OCI-LY7 (cell line): ENCODE measurements around the gene PRR14L. TPM values are rescaled to one million over a fixed set of nuclear protein-coding genes. Genes with fewer than 3 reads are reported as not detected.

ENCODE experiments used
- BruUV-seq: library from RNA; stranded (reverse); fragments of 400-500 nt; replicated peaks from 2 replicates; lab custom pipeline; 2021; lab: Mats Ljungman, UMichigan
- CTCF ChIA-PET: fragments of 300-600 bp; sonication (Branson Sonifier 250); formaldehyde crosslinking; loops from one replicate; lab custom pipeline; 2022; ENCODE audit warnings: antibody characterized with exemption; ENCODE audit not compliant: unreplicated experiment; lab: Charles Lee
- POLR2A ChIA-PET: fragments of 300-600 bp; sonication (Branson Sonifier 250); formaldehyde crosslinking; loops from one replicate; lab custom pipeline; 2022; ENCODE audit warnings: antibody characterized with exemption; lab: Charles Lee
- DNase-seq: peaks from one replicate; pipeline ENCODE4 v3.0.0-alpha.2; 2015; ENCODE audit warnings: low spot score
- H2AFZ ChIP-seq: fragments of 200-600 bp; sonication (generic), shearing (Covaris generic); 2 replicates; pipeline ENCODE4 v1.6.1; 2014; ENCODE audit warnings: mild to moderate bottlenecking, antibody characterized with exemption, low read length, moderate library complexity
- H3K27ac ChIP-seq: fragments of 200-600 bp; sonication (generic); 2 replicates; pipeline ENCODE4 v1.5.1; 2014; ENCODE audit warnings: mixed run types, low read depth, mild to moderate bottlenecking, moderate library complexity, low read length, inconsistent platforms; ENCODE audit not compliant: poor library complexity, severe bottlenecking
- H3K36me3 ChIP-seq: fragments of 200-600 bp; sonication (generic); 2 replicates; pipeline ENCODE4 v1.6.1; 2014; ENCODE audit warnings: mild to moderate bottlenecking, antibody characterized with exemption, low read length, moderate library complexity, mixed read lengths; ENCODE audit not compliant: insufficient read depth
- H3K4me1 ChIP-seq: fragments of 200-600 bp; sonication (generic); 2 replicates; pipeline ENCODE4 v1.5.1; 2014; ENCODE audit warnings: mild to moderate bottlenecking, low read length; ENCODE audit not compliant: insufficient read depth, poor library complexity, severe bottlenecking
- H3K4me2 ChIP-seq: fragments of 200-600 bp; sonication (generic); 2 replicates; pipeline ENCODE4 v1.6.1; 2014; ENCODE audit warnings: mild to moderate bottlenecking, low read length
- H3K4me3 ChIP-seq: fragments of 200-600 bp; sonication (generic); 2 replicates; pipeline ENCODE4 v1.5.1; 2014; ENCODE audit warnings: mild to moderate bottlenecking, low read depth, low read length; ENCODE audit not compliant: poor library complexity, severe bottlenecking
- H3K79me2 ChIP-seq: fragments of 200-600 bp; sonication (generic); 2 replicates; pipeline ENCODE4 v1.6.1; 2016; ENCODE audit warnings: low read depth, mild to moderate bottlenecking, low read length, moderate library complexity, mixed read lengths; ENCODE audit not compliant: insufficient read depth
- H3K9me2 ChIP-seq: fragments of 200-600 bp; sonication (generic); 2 replicates; pipeline ENCODE4 v1.6.1; 2016; ENCODE audit warnings: mild to moderate bottlenecking, low read length, mixed read lengths; ENCODE audit not compliant: insufficient read depth
- H3K9me3 ChIP-seq: fragments of 200-600 bp; sonication (generic); 2 replicates; pipeline ENCODE4 v1.6.1; 2014; ENCODE audit warnings: mild to moderate bottlenecking, mixed run types, low read length, mixed read lengths
- H4K20me1 ChIP-seq: fragments of 200-600 bp; sonication (generic); 2 replicates; pipeline ENCODE4 v1.6.1; 2014; ENCODE audit warnings: mild to moderate bottlenecking, antibody characterized with exemption, low read length, moderate library complexity, mixed read lengths; ENCODE audit not compliant: insufficient read depth
- CTCF ChIP-seq: fragments of 200-600 bp; sonication (generic); conservative IDR thresholded peaks from 2 replicates; pipeline ENCODE4 v1.5.1; 2014; ENCODE audit warnings: mild to moderate bottlenecking, antibody characterized with exemption, low read length, moderate library complexity, mixed read lengths
- EZH2phosphoT487 ChIP-seq: fragments of 200-600 bp; sonication (generic); IDR thresholded peaks from 2 replicates; pipeline ENCODE4 v1.6.1; 2018; ENCODE audit warnings: low read depth, borderline replicate concordance, mild to moderate bottlenecking, mixed run types, antibody characterized with exemption, low read length, moderate library complexity, mixed read lengths
- intact Hi-C: fragments of 100-400 bp; cut with micrococcal nuclease; formaldehyde crosslinking; loops from one replicate; pipeline ENCODE4 v1.10.0; 2022; ENCODE audit not compliant: unreplicated experiment
- total RNA-seq, 2 experiments: library from RNA; depleted of rRNA in 1 of 2; stranded (reverse); fragments of >200 nt in 1 of 2; shearing (Covaris generic) in 1 of 2; gene quantifications; 2 replicates each; pipeline ENCODE4 v1.2.3, GENCODE V29; 2014 to 2022

Gene PRR14L
- total RNA-seq, 2 experiments from 2014 or later, result 21.9 to 51.1 TPM

DNA sequence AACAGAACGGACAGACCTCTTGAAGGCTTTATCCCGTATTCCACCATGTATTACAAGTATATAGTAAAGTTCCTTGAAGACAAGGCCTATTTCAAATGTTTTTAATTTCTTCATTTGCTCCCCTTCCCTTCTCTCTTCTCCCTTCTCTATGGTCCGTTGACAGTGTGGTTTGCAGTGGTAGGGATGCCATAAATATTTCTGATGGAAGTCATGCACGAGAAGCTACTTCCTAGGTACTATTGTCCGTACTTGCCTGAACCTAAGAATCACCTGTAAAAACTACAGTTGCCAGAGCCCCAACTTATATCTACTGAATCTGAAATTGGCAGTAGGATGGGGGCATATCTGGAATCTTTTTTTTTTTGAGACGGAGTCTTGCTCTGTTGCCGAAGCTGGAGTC lies 90.7 kb downstream of the PRR14L start:
- ChIA-PET POLR2A (no interaction called here), CTCF (no interaction called here)
- no peak overlapping the region for H2AFZ ChIP-seq
- intact Hi-C loops, result no loop called here
- H3K9me2 ChIP-seq, result no peaks in the 10 kb centered on the region
- H3K4me2 ChIP-seq, result no peak overlapping the region
- no TSS peak for BruUV-seq
- TF ChIP-seq CTCF, result no peak
- TF ChIP-seq EZH2phosphoT487, result no peak
- no peak overlapping the region for H3K27ac ChIP-seq
- peaks cover 23% of the 10 kb centered on the region for H3K4me1 ChIP-seq
- H3K79me2 ChIP-seq, result peaks cover 51% of the 10 kb centered on the region
- no peak overlapping the region for H3K4me3 ChIP-seq
- no peaks in the 10 kb centered on the region for H3K9me3 ChIP-seq
- no peak for DNase-seq
- H3K36me3 ChIP-seq, result no peaks in the 10 kb centered on the region; the same call in 1 of the 2 replicates
- peaks cover 1% of the 10 kb centered on the region; the same call in 1 of the 2 replicates for H4K20me1 ChIP-seq

DNA sequence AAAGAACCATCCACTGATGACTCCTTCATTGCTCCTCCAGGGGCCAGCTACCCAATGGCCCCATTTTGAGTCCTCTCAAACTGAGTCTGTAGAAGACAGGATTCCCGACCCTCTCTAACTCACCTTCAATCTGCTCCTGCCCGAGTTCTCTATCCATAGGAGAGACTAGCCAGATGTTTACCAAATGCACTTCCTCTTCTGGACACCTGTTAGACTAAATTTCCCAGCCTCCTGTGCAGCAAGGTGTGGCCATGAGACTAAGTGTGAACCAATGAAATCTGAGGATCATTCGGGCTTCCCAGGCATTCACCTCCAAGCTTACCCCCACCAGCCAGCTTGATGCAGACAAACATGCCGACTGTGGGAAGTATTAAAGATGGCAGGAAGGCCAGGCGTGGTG lies 95.5 kb downstream of the PRR14L start:
- no peak overlapping the region for H3K27ac ChIP-seq
- H3K36me3 ChIP-seq, result peaks cover 15% of the 10 kb centered on the region
- H3K4me2 ChIP-seq, result peak overlapping the region; percentile 31
- H3K79me2 ChIP-seq, result peaks cover 59% of the 10 kb centered on the region
- no peak for TF ChIP-seq CTCF
- TF ChIP-seq EZH2phosphoT487, result no peak
- no peaks in the 10 kb centered on the region for H3K9me3 ChIP-seq
- ChIA-PET CTCF (no interaction called here), POLR2A (interaction anchor here (0.8 to 1.4 kb wide), 3 partner anchors 8 to 96 kb away, joined by 3 to 5 read pairs (median 3); partner anchors contain the start of genes PISD and PRR14L)
- peaks cover 38% of the 10 kb centered on the region for H3K4me1 ChIP-seq
- H2AFZ ChIP-seq, result no peak overlapping the region
- H3K9me2 ChIP-seq, result no peaks in the 10 kb centered on the region
- BruUV-seq, result no TSS peak
- H3K4me3 ChIP-seq, result no peak overlapping the region
- intact Hi-C loops, result no loop called here
- no peak for DNase-seq
- H4K20me1 ChIP-seq, result peaks cover 6% of the 10 kb centered on the region; the same call in 1 of the 2 replicates

DNA sequence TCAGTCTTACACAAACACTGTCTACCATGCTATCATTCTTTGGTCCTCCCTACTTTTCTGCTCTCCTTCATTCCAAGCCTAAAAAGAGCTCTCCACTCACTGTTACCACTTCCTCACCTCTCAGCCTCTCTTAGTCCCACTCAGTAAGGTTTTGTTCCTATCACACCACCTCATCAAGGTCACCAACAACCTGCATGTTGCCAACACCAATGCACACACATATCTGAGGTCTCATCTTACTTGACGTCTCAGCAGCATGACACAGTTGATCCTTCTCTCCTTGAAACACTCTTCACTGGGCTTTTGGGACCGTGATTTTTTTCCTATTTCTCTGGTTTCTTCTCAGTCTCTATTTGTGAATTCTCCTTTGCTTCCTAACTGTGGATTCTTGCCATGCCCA lies 96.0 kb downstream of the PRR14L start:
- no TSS peak for BruUV-seq
- no peak for DNase-seq
- H3K9me3 ChIP-seq, result no peaks in the 10 kb centered on the region
- intact Hi-C loops, result no loop called here
- peaks cover 18% of the 10 kb centered on the region for H3K36me3 ChIP-seq
- TF ChIP-seq CTCF (no peak), EZH2phosphoT487 (no peak)
- CTCF ChIA-PET, result no interaction called here
- no peak overlapping the region for H2AFZ ChIP-seq
- H3K4me2 ChIP-seq, result peak overlapping the region; percentile 31
- H3K4me1 ChIP-seq, result peaks cover 38% of the 10 kb centered on the region
- H4K20me1 ChIP-seq, result peaks cover 6% of the 10 kb centered on the region; the same call in 1 of the 2 replicates
- no peak overlapping the region for H3K4me3 ChIP-seq
- H3K79me2 ChIP-seq, result peaks cover 54% of the 10 kb centered on the region
- H3K27ac ChIP-seq, result no peak overlapping the region
- no peaks in the 10 kb centered on the region for H3K9me2 ChIP-seq
- POLR2A ChIA-PET, result interaction anchor here (0.7 to 1.4 kb wide), 5 partner anchors 9 to 441 kb away, joined by 3 to 5 read pairs (median 3); partner anchors contain the start of genes PISD and PRR14L
